Measurements from ENCODE around the gene PRKCA.

DNA sequence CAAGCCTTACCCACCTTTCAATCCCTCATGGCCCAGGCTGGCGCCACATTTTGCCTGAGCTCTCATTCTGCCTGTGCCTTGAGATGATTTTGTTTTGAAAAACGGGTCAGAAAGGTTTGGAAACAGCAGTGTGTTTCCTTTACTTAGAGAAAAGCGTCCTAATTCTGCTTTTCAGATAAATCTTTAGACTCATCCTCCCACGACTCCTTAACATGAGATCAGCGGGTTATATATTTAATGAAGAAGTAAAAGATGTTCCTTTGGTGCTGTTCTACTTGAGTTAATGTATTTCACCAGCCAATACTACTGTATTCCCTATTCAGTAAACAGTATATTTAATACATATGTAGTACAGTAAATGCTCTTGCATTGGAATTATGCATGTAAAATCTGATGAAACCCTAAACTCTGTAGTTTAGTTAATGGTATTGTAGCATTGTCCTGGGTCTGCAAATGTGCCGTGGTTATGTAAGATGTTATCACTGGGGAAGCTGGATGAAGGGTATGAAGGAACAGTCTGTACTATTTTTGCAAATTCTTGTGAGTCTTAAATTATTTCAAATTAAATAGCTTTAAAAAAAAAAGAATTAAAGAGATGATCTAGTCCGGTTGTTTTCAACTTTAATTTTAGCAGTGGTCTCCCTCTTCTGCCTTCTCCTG, 333.1 kb downstream of the PRKCA start:
- TF ChIP-seq, protein P1, sequence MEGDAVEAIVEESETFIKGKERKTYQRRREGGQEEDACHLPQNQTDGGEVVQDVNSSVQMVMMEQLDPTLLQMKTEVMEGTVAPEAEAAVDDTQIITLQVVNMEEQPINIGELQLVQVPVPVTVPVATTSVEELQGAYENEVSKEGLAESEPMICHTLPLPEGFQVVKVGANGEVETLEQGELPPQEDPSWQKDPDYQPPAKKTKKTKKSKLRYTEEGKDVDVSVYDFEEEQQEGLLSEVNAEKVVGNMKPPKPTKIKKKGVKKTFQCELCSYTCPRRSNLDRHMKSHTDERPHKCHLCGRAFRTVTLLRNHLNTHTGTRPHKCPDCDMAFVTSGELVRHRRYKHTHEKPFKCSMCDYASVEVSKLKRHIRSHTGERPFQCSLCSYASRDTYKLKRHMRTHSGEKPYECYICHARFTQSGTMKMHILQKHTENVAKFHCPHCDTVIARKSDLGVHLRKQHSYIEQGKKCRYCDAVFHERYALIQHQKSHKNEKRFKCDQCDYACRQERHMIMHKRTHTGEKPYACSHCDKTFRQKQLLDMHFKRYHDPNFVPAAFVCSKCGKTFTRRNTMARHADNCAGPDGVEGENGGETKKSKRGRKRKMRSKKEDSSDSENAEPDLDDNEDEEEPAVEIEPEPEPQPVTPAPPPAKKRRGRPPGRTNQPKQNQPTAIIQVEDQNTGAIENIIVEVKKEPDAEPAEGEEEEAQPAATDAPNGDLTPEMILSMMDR (IDR thresholded peaks at IDR 0.05) = no peak
- TF ChIP-seq ZFX (IDR thresholded peaks at IDR 0.05; ENCODE audit: borderline replicate concordance) = no peak
